DOHH2 (cell line): Measurements from ENCODE around the gene BPHL.
"Not testable (repeated sequence)": the region's sequence is repeated elsewhere in the genome, so short reads cannot be mapped to it uniquely, and the experiment has no call there.

ENCODE experiments used
- EZH2phosphoT487 ChIP-seq: fragments of 200-600 bp; sonication (generic); IDR thresholded peaks from 2 replicates; pipeline ENCODE4 v1.6.1; 2017; ENCODE audit warnings: borderline replicate concordance, mild to moderate bottlenecking, antibody characterized with exemption, low read length, moderate library complexity, mixed read lengths
- TF ChIP-seq, protein P1 (sequence below): fragments of 200-600 bp; sonication (generic); IDR thresholded peaks from one replicate; pipeline ENCODE4 v1.5.1; 2014; ENCODE audit warnings: antibody characterized with exemption, mild to moderate bottlenecking, low read depth, low read length; ENCODE audit not compliant: poor library complexity, severe bottlenecking

DNA sequence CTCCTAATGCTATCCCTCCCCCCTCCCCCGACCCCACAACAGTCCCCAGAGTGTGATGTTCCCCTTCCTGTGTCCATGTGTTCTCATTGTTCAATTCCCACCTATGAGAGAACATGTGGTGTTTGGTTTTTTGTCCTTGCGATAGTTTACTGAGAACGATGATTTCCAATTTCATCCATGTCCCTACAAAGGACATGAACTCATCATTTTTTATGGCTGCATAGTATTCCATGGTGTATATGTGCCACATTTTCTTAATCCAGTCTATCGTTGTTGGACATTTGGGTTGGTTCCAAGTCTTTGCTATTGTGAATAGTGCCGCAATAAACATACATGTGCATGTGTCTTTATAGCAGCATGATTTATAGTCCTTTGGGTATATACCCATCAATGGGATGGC is 79.2 kb downstream of the BPHL start:
- TF ChIP-seq, protein P1, sequence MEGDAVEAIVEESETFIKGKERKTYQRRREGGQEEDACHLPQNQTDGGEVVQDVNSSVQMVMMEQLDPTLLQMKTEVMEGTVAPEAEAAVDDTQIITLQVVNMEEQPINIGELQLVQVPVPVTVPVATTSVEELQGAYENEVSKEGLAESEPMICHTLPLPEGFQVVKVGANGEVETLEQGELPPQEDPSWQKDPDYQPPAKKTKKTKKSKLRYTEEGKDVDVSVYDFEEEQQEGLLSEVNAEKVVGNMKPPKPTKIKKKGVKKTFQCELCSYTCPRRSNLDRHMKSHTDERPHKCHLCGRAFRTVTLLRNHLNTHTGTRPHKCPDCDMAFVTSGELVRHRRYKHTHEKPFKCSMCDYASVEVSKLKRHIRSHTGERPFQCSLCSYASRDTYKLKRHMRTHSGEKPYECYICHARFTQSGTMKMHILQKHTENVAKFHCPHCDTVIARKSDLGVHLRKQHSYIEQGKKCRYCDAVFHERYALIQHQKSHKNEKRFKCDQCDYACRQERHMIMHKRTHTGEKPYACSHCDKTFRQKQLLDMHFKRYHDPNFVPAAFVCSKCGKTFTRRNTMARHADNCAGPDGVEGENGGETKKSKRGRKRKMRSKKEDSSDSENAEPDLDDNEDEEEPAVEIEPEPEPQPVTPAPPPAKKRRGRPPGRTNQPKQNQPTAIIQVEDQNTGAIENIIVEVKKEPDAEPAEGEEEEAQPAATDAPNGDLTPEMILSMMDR = not testable (repeated sequence)
- TF ChIP-seq EZH2phosphoT487 = not testable (repeated sequence)
